ENCODE data around the gene PLA2G15.

Gene PLA2G15

DNA sequence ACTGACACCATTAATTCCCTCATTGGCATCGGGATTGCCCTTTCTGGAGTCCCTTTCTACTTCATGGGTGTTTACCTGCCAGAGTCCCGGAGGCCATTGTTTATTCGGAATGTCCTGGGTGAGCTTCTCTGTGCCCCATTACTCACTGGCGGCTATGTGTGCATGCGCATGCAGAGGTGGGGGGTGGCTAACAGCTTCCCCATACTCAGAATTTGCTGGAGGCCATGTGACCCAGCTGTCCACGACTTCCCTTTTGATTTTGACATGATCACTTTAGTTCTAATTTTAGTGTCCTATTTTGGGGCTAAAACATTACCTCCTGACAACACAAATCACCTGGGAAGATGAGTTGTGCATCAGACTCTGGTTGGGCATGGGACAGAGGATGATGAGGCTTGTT lies 51.5 kb downstream of the PLA2G15 start:
- DNase-seq (ENCODE audit: low read depth in 1 of 2, low spot score in 1 of 2), result no peak

DNA sequence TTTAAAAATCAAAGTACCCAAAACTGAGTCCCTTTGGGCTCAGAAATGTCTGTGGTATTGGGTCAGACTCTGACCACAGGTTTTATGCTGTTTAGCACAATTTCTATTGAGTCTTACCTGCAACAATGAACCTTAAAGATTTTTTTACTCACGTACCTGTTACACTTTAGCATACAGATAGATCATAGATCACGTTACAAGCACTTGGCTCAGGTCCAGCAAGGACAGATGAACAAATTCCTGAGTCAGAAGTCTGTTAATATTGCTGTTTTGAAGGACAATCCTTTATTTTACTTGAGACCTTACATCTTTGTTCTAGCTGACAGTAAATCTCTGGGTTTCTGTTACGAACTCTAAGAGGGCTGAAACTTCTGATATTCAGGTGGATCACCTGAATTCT lies 52.7 kb downstream of the PLA2G15 start:
- DNase-seq (ENCODE audit: low read depth in 1 of 2, low spot score in 1 of 2), result no peak

DNA sequence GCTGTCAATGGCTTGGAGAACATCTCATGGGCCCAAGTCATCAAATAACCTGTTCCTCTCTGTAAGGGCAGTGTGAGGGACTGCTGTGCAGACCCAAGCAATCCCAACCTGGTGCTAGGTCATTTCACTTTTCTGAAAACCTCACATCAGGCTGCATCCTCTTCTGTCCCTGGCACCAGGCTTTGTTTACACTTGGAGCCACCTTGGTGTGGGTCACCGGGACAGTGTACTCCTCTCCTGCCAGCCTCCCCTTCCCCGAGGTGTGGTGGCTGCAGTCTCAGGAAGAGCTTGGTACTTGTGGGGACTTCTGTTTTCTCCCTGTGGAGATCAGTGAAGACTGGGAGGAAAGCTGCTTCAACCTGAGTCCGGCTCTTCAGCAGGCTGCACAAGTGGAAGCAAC lies 53.1 kb downstream of the PLA2G15 start:
- DNase-seq (ENCODE audit: low read depth in 1 of 2, low spot score in 1 of 2), result no peak

DNA sequence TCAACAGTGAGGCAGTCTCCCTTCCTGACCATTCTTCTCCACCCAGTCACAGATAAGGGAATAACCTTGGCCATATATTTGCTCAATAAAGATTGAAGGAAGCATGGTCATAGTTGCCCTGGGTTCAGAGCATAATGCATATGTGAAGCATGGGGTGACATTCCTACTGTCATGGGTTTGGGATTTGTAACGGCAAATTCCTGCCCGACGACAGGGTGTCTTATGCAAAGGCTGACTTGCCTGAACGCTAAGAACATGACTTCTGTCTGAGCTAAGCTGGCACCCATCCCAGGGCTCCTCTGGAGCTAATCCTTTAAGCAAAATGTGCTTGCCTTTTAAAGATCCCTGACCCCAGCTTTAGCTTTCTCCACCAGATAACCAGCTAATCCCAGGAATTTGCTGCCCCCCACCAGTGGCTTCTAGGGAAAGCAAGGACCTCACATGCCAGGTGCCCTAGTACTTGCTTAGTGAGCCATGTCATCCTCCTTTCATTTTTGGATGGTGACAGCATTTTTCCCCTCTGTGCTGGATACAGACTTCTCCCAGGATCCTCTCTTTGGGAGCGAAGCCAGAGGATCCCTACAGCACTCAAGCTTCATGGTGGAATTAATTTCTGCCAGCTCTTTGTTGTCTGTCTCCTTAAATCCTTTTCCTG lies 53.9 kb downstream of the PLA2G15 start:
- no peak for DNase-seq (ENCODE audit: low read depth in 1 of 2, low spot score in 1 of 2)

DNA sequence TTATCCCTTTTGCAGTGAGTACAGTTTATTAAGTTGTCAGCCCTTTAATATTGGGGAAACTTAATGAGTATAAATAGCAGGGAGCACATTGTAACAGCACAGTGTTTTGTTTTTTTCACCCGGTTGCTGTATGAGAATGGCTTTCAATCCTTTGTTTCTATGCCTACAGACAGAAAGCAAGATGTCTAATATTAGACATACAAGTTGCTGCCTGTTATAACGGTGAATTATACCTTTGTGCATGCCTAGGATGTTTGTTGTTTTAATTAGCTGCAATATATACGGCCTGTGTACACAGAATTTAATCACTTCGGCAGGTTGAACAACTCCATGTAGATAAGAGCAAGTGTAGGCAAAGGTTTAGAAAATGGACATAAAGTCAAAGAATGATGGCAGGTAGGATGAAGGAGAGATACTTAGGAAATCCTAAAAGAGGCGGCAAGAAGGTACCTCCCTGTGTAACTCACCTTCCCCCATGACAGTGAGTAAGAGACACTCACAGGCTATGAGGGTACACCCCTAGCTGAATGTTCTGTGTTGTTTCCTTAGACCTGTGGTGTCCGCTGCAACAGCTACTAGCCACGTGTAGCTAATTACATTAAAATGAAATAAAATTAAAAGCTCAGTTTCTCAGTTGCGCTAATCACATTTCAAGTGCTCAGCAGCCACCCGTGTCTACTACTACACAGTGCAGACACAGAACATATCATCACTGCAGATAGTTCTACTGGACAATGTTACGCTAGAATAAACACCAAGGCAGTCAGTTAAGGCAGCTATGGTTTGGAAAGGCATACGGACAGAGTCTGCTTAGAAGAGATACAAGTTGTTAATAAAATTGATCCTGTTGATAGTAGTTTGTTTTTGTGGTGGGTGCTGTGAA lies 54.6 kb downstream of the PLA2G15 start:
- DNase-seq (ENCODE audit: low read depth in 1 of 2, low spot score in 1 of 2), result no peak

DNA sequence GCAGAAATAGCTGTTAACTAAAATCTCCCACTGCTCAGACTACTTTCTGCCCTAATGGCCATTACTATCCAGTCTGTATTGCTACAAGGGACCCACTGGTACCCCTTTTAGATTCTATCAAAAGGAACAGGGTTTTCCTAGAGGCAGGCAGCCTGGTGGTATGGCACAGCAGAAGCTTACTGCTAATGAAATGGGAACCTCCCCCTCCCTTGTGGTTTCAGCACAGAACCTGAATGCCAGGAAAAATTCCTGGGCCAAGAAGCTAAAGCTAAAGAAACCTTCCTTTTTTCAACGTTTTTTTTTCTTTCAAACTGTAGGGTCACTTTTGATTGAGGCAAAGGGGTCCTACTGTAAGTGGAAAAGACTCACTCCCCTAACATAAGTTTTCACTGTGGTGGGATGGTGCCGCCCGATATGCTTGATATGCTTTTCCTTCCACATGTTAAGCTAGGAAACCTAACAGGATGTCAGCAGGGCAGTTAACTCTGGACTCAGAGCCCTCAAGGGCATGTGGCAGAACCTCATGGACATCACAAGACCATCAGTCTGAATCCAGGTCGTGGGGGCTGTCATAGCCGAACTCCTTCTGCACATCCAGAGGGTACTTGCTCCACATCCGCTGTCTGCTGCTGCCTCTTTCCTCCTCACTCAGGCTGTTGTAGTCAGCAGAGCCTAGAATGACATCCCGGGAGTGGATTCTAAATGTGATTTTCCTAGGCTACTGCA lies 55.7 kb downstream of the PLA2G15 start:
- DNase-seq (ENCODE audit: low read depth in 1 of 2, low spot score in 1 of 2), result no peak

DNA sequence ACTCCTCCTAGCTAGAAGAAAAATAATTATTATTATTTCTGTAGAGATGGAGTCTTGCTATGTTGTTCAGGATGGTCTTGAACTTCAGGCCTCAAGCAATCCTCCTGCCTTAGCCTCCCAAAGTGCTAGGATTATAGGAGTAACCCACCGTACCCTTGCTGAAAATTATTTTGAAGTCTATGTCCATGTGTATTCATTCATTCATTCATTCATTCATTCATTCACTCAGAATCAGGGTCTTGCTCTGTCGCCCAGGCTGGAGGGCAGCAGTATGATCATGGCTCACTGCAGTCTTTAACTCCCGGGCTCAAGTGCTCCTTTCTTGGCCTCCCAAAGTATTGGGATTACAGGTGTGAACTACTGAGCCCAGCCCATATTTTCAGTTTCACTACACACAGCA lies 61.5 kb downstream of the PLA2G15 start:
- DNase-seq (ENCODE audit: low read depth in 1 of 2, low spot score in 1 of 2), result no peak

DNA sequence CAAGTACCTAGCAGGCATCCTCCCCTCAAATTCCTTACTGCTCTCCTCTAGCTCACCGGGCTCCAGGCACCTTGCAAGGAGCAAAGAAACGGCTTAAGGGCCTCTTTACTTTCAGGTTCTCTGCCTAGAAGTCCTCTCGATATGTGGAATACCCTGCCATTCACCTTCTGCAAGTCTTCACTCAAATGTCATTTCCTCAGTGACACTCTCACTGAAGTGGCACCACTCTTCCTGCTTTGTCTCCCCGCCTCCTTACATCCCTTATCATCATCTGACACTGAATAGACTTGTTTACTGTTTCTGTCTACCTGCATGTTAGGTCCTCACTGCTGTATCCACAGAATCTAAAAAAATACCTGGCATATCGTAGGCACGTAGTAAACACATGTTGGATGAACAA lies 64.6 kb downstream of the PLA2G15 start:
- no peak for DNase-seq (ENCODE audit: low read depth in 1 of 2, low spot score in 1 of 2)

DNA sequence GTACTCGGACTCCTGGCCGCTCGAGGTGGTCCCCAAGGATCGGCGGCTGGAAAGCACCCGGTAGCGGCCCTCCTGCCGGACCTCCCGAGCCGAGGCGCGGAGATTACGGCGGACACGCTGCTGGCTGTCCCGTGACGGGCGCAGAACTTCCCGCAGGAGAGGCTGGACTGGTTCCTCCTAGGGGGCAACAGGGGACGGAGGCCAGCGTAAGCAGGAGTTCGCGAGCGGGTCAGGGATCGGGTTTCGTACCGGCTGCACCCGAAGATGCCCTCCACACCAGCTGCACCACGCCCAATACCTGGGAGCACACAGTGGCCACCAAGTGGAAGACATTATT lies 65.2 kb downstream of the PLA2G15 start:
- DNase-seq (ENCODE audit: low read depth in 1 of 2, low spot score in 1 of 2), result no peak
